NCI-H2227 (cell line): ENCODE data around the gene EPS15.
"Not testable (repeated sequence)": the region's sequence is repeated elsewhere in the genome, so short reads cannot be mapped to it uniquely, and the experiment has no call there.

ENCODE experiments used
- DNase-seq: peaks from one replicate; lab custom pipeline; 2025; ENCODE audit not compliant: unreplicated experiment; lab: John Stamatoyannopoulos, UW

EPS15 gene

GRCh38 chr1:51342591-51343206 lies 176.4 kb downstream of the EPS15 start:
- no peak for DNase-seq

- no peak for DNase-seq
These were observed 177.1 kb downstream of the EPS15 start for GRCh38 chr1:51341876-51342496.

- no peak for DNase-seq
These were observed 178.7 kb downstream of the EPS15 start for GRCh38 chr1:51340380-51340779.

GRCh38 chr1:51336711-51337110 lies 182.4 kb downstream of the EPS15 start:
- no peak for DNase-seq

GRCh38 chr1:51336004-51336403 lies 183.1 kb downstream of the EPS15 start:
- no peak for DNase-seq

GRCh38 chr1:51331206-51332100 lies 187.6 kb downstream of the EPS15 start:
- peak; percentile 63 for DNase-seq

- DNase-seq = no peak
These were observed 188.5 kb downstream of the EPS15 start, which contains the start of gene TTC39A for GRCh38 chr1:51330331-51331201. TSS of gene TTC39A (minus strand) at chr1:51330562. CDS start at chr1:51330477, 85 bp downstream.

GRCh38 chr1:51329443-51330325 lies 189.4 kb downstream of the EPS15 start:
- no peak for DNase-seq

GRCh38 chr1:51328926-51329325 lies 190.1 kb downstream of the EPS15 start:
- no peak for DNase-seq

- DNase-seq = no peak
These were observed 190.8 kb downstream of the EPS15 start for GRCh38 chr1:51328279-51328678.

GRCh38 chr1:51327386-51327785 lies 191.7 kb downstream of the EPS15 start:
- DNase-seq = no peak

GRCh38 chr1:51326839-51327238 lies 192.2 kb downstream of the EPS15 start:
- DNase-seq = no peak

GRCh38 chr1:51325878-51326755 lies 192.9 kb downstream of the EPS15 start:
- DNase-seq = peak; percentile 43

- no peak for DNase-seq
These were observed 193.7 kb downstream of the EPS15 start for GRCh38 chr1:51325391-51325790.

GRCh38 chr1:51325011-51325385 lies 194.1 kb downstream of the EPS15 start:
- not testable (repeated sequence) for DNase-seq

GRCh38 chr1:51324251-51325010 lies 194.6 kb downstream of the EPS15 start:
- DNase-seq = no peak

- no peak for DNase-seq
These were observed 195.3 kb downstream of the EPS15 start for GRCh38 chr1:51323778-51324177.

- no peak for DNase-seq
These were observed 196.5 kb downstream of the EPS15 start for GRCh38 chr1:51322417-51323101.
